ENCODE measurements around the gene MFAP3. TPM values are rescaled to one million over a fixed set of nuclear protein-coding genes. Genes with fewer than 3 reads are reported as not detected.

The MFAP3 gene
- total RNA-seq, 4 donors from 2014 or later: 5.0 to 45.3 (median 35.1) TPM

- Histone ChIP-seq H3K4me3 (no peak overlapping the region), H3K27ac (no peak overlapping the region), H3K36me3 (peaks cover 0 to 11% (median 2%) of the 10 kb centered on the region in 4 donors), H3K27me3 (no peaks in the 10 kb centered on the region), H3K4me1 (peaks cover 0 to 8% (median 0%) of the 10 kb centered on the region in 4 donors), H3K9me3 (no peaks in the 10 kb centered on the region)
- in situ Hi-C loops (cut with MboI; ENCODE audit: low pct_ligation_motif_present in 1 of 4, low pct_unique_long_range_greater_than_20kb in 1 of 4, low sequenced_read_pairs in 3 of 4) (loop anchor here in 1 of 4 donors (25.0 kb wide), 1 partner anchor 614 kb away; no protein-coding TSS in a partner anchor), intact Hi-C loops (cut with DNase I; ENCODE audit: low total_unique reads) (no loop called here)
- TF ChIP-seq EP300 (IDR thresholded peaks at IDR 0.05; ENCODE audit: low read depth) (no peak), POLR2A (IDR thresholded peaks at IDR 0.05) (no peak), POLR2AphosphoS5 (IDR thresholded peaks at IDR 0.05) (no peak), CTCF (IDR thresholded peaks at IDR 0.05) (no peak)
- 92 to 94% methylated on average over 1 of the region's 1 CpG for WGBS, 2 donors (ENCODE audit: low coverage in 1 of 2)
- DNase-seq: no peak
Measured at GRCh38 chr5:153998768-153999167, 40.0 kb upstream of the MFAP3 start.

GRCh38 chr5:153999995-154000394 lies 38.8 kb upstream of the MFAP3 start:
- peaks cover 0 to 11% (median 2%) of the 10 kb centered on the region in 4 donors for H3K36me3 ChIP-seq
- intact Hi-C loops (cut with DNase I; ENCODE audit: low total_unique reads): no loop called here
- TF ChIP-seq CTCF (IDR thresholded peaks at IDR 0.05): no peak
- no peak for TF ChIP-seq POLR2A (IDR thresholded peaks at IDR 0.05)
- no peak for TF ChIP-seq EP300 (IDR thresholded peaks at IDR 0.05; ENCODE audit: low read depth)
- no peak for TF ChIP-seq POLR2AphosphoS5 (IDR thresholded peaks at IDR 0.05)
- H3K4me3 ChIP-seq: no peak overlapping the region
- no peak for DNase-seq
- peaks cover 0 to 8% (median 0%) of the 10 kb centered on the region in 4 donors for H3K4me1 ChIP-seq
- 91 to 93% methylated on average over 3 of the region's 3 CpGs for WGBS, 2 donors (ENCODE audit: low coverage in 1 of 2)
- in situ Hi-C loops (cut with MboI; ENCODE audit: low pct_ligation_motif_present in 1 of 4, low pct_unique_long_range_greater_than_20kb in 1 of 4, low sequenced_read_pairs in 3 of 4): loop anchor here in 1 of 4 donors (25.0 kb wide), 1 partner anchor 612 kb away; no protein-coding TSS in a partner anchor
- H3K27ac ChIP-seq: no peak overlapping the region
- H3K27me3 ChIP-seq: no peaks in the 10 kb centered on the region
- no peaks in the 10 kb centered on the region for H3K9me3 ChIP-seq

GRCh38 chr5:154000703-154001102 lies 38.1 kb upstream of the MFAP3 start:
- in situ Hi-C loops (cut with MboI; ENCODE audit: low pct_ligation_motif_present in 1 of 4, low pct_unique_long_range_greater_than_20kb in 1 of 4, low sequenced_read_pairs in 3 of 4): no loop called here
- Histone ChIP-seq H3K36me3 (peaks cover 0 to 11% (median 2%) of the 10 kb centered on the region in 4 donors), H3K4me1 (peaks cover 0 to 8% (median 0%) of the 10 kb centered on the region in 4 donors), H3K9me3 (no peaks in the 10 kb centered on the region), H3K4me3 (no peak overlapping the region), H3K27me3 (no peaks in the 10 kb centered on the region), H3K27ac (no peak overlapping the region)
- no peak for DNase-seq
- TF ChIP-seq EP300 (IDR thresholded peaks at IDR 0.05; ENCODE audit: low read depth) (no peak), POLR2A (IDR thresholded peaks at IDR 0.05) (no peak), CTCF (IDR thresholded peaks at IDR 0.05) (no peak)
- intact Hi-C loops (cut with DNase I; ENCODE audit: low total_unique reads): no loop called here

DNA sequence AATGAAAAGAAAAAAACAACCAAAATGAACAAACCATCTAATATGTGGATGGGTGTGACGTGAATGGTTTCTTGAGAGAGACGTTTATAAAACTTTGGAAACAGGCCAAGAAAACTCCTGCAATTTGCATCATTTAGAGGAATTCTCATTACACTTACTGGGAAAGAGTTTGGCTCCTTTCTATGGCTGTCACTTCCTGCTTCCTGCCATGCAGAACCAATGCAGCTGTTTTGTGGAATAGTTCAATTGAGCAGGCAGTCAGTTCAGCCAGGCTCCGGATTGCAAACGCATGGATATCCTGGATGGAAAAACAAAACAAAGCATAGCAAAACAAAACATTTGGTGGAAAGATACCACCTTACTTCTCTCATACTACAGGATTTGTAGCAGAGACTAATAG lies 36.7 kb upstream of the MFAP3 start:
- 38 to 53% methylated on average over 4 of the region's 4 CpGs for WGBS, 2 donors (ENCODE audit: low coverage in 1 of 2)
- intact Hi-C loops (cut with DNase I; ENCODE audit: low total_unique reads): no loop called here

More for the DNA sequence above, 36.7 kb upstream of the MFAP3 start:
- no peaks in the 10 kb centered on the region for H3K9me3 ChIP-seq
- H3K27ac ChIP-seq: peak overlapping the region; percentile 44 to 60 (median 50)
- peaks cover 0 to 5% (median 2%) of the 10 kb centered on the region in 4 donors for H3K36me3 ChIP-seq
- TF ChIP-seq POLR2A (IDR thresholded peaks at IDR 0.05): no peak
- peak; percentile 25 to 62 (median 60) for TF ChIP-seq POLR2AphosphoS5 (IDR thresholded peaks at IDR 0.05)
- no peak for TF ChIP-seq CTCF (IDR thresholded peaks at IDR 0.05)
- TF ChIP-seq EP300 (IDR thresholded peaks at IDR 0.05; ENCODE audit: low read depth): no peak
- DNase-seq: no peak
- H3K4me1 ChIP-seq: peaks cover 0 to 8% (median 0%) of the 10 kb centered on the region in 4 donors
- H3K4me3 ChIP-seq: no peak overlapping the region
- H3K27me3 ChIP-seq: no peaks in the 10 kb centered on the region
- in situ Hi-C loops (cut with MboI; ENCODE audit: low pct_ligation_motif_present in 1 of 4, low pct_unique_long_range_greater_than_20kb in 1 of 4, low sequenced_read_pairs in 3 of 4): no loop called here

Data from transverse colon (tissue), 4 donors.